Effector CD8-positive, alpha-beta T cell (primary cell): ENCODE data around the gene MRPL53.
"Not testable (repeated sequence)": the region's sequence is repeated elsewhere in the genome, so short reads cannot be mapped to it uniquely, and the experiment has no call there.

ENCODE experiments used
- DNase-seq: peaks from one replicate; lab custom pipeline; 2025; lab: John Stamatoyannopoulos, UW

The MRPL53 gene

GRCh38 chr2:74502720-74503505 is 30.4 kb upstream of the MRPL53 start:
- DNase-seq: peak; percentile 6

- no peak for DNase-seq
These were observed 29.8 kb upstream of the MRPL53 start for GRCh38 chr2:74502147-74502719.

- DNase-seq: no peak
These were observed 29.0 kb upstream of the MRPL53 start for GRCh38 chr2:74501335-74502071.

GRCh38 chr2:74500578-74500946 is 28.1 kb upstream of the MRPL53 start:
- DNase-seq: no peak

- no peak for DNase-seq
These were observed 27.6 kb upstream of the MRPL53 start for GRCh38 chr2:74499940-74500577.

- DNase-seq: no peak
These were observed 26.9 kb upstream of the MRPL53 start, which contains the start of gene LBX2 for GRCh38 chr2:74499267-74499939. Gene LBX2, minus strand, starts transcription at chr2:74499603. Its CDS starts 66 bp downstream, at chr2:74499537.

- DNase-seq: no peak
These were observed 26.2 kb upstream of the MRPL53 start for GRCh38 chr2:74498500-74499266.

GRCh38 chr2:74497777-74498499 is 25.5 kb upstream of the MRPL53 start:
- DNase-seq: no peak

GRCh38 chr2:74496997-74497776 is 24.7 kb upstream of the MRPL53 start:
- DNase-seq: no peak

- no peak for DNase-seq
These were observed 23.0 kb upstream of the MRPL53 start for GRCh38 chr2:74495440-74495839.

GRCh38 chr2:74493546-74493945 is 21.1 kb upstream of the MRPL53 start:
- DNase-seq: no peak

GRCh38 chr2:74491648-74492544 is 19.4 kb upstream of the MRPL53 start:
- no peak for DNase-seq

GRCh38 chr2:74489906-74490305 is 17.4 kb upstream of the MRPL53 start:
- no peak for DNase-seq

GRCh38 chr2:74488643-74489481 is 16.4 kb upstream of the MRPL53 start:
- no peak for DNase-seq

- no peak for DNase-seq
These were observed 13.7 kb upstream of the MRPL53 start for GRCh38 chr2:74486141-74486540.

GRCh38 chr2:74483675-74484164 is 11.2 kb upstream of the MRPL53 start:
- not testable (repeated sequence) for DNase-seq
